ENCODE data around the gene SNN.

GRCh38 chr16:11681556-11681955 lies 13.3 kb downstream of the SNN start:
- no peak for TF ChIP-seq POLR2AphosphoS5 (IDR thresholded peaks at IDR 0.05; ENCODE audit: low read depth, low read length)
- no peak for TF ChIP-seq EP300 (IDR thresholded peaks at IDR 0.05; ENCODE audit: borderline replicate concordance in 1 of 2, low read depth in 2 of 2, low read length in 2 of 2)
- no peak for TF ChIP-seq TAF1 (IDR thresholded peaks at IDR 0.05; ENCODE audit: low read depth, low read length)
- TF ChIP-seq CREB1 (IDR thresholded peaks at IDR 0.05), result no peak
- TF ChIP-seq TBP (IDR thresholded peaks at IDR 0.05; ENCODE audit: low read depth, low read length), result no peak
- TF ChIP-seq GTF2F1 (IDR thresholded peaks at IDR 0.05; ENCODE audit: borderline replicate concordance, low read depth, low read length), result no peak
- no peak for TF ChIP-seq CTCF (IDR thresholded peaks at IDR 0.05; ENCODE audit: control extremely low read depth in 1 of 3, insufficient read depth in 1 of 3, low read depth in 1 of 3, low read length in 3 of 3)
- no peak for TF ChIP-seq NRF1 (IDR thresholded peaks at IDR 0.05; ENCODE audit: low read depth, low read length)
- TF ChIP-seq HDAC2 (IDR thresholded peaks at IDR 0.05; ENCODE audit: borderline replicate concordance in 1 of 2, low read depth in 2 of 2, low read length in 2 of 2), result no peak
- TF ChIP-seq CEBPB (IDR thresholded peaks at IDR 0.05; ENCODE audit: low read depth, low read length), result no peak
- no peak for TF ChIP-seq POLR2A (IDR thresholded peaks at IDR 0.05; ENCODE audit: control extremely low read depth in 1 of 2, low read depth in 2 of 2, low read length in 2 of 2)
- TF ChIP-seq USF2 (IDR thresholded peaks at IDR 0.05; ENCODE audit: low read length), result no peak
